Right lobe of liver (tissue), 6 donors: ENCODE data around the gene CD58. TPM values are rescaled to one million over a fixed set of nuclear protein-coding genes. Genes with fewer than 3 reads are reported as not detected.

ENCODE experiments used
- ATAC-seq, 4 donors: fragments of 200-7000 bp; cut with Tn5 transposase; one replicate each; pipeline ENCODE4 v1.9.1; 2020; ENCODE audit warnings: mild to moderate bottlenecking in 4 of 4, moderate library complexity in 4 of 4
- DNase-seq, 3 donors: peaks; one replicate each; pipeline ENCODE4 v3.0.0-alpha.2; 2020
- H3K27ac ChIP-seq, 3 donors: fragments of 200-600 bp; one replicate each; pipeline ENCODE4 v1.8.0; 2022
- H3K27me3 ChIP-seq, 2 donors: fragments of 200-600 bp; one replicate each; pipeline ENCODE4 v1.8.0; 2022
- H3K36me3 ChIP-seq, 4 donors: fragments of 200-600 bp; sonication (generic) in 1 of 4; one replicate each; pipeline versions ENCODE4 v1.5.1 to v1.8.0; 2017 to 2022; ENCODE audit warnings: control low read depth in 1 of 4
- H3K4me1 ChIP-seq, 4 donors: fragments of 200-600 bp; sonication (generic) in 1 of 4; one replicate each; pipeline versions ENCODE4 v1.5.1 to v1.8.0; 2017 to 2022; ENCODE audit warnings: control low read depth in 1 of 4
- H3K4me3 ChIP-seq, 3 donors: fragments of 200-600 bp; one replicate each; pipeline ENCODE4 v1.8.0; 2022
- H3K9me3 ChIP-seq, 4 donors: fragments of 200-600 bp; sonication (generic) in 1 of 4; one replicate each; pipeline versions ENCODE4 v1.5.1 to v1.8.0; 2017 to 2022; ENCODE audit warnings: control low read depth in 1 of 4
- CTCF ChIP-seq, 4 donors: fragments of 200-600 bp in 3 of 4; fragments of 450-650 bp in 1 of 4; IDR thresholded peaks; one replicate each; pipeline versions ENCODE4 v1.5.1 to v1.8.0; 2016 to 2022; ENCODE audit warnings: antibody characterized with exemption in 4 of 4, mild to moderate bottlenecking in 2 of 4
- POLR2A ChIP-seq: fragments of 450-650 bp; IDR thresholded peaks from one replicate; pipeline ENCODE4 v1.6.1; 2017; ENCODE audit warnings: antibody characterized with exemption, mild to moderate bottlenecking
- WGBS: methylation state at CpG from one replicate; pipeline ENCODE4 v1.1.6; 2018; ENCODE audit warnings: low coverage, low lambda C conversion rate; ENCODE audit not compliant: insufficient coverage; ENCODE audit errors: missing lambda C conversion rate; 5-methylcytosine and 5-hydroxymethylcytosine counted together
- intact Hi-C, 2 donors: fragments of 100-400 bp; cut with DNase I; formaldehyde crosslinking; loops; one replicate each; pipeline versions ENCODE4 v1.11.2 to v1.14.1; 2022
- microRNA counts: library from miRNA; unstranded; fragments of <30 nt; microRNA quantifications from one replicate; lab custom pipeline; 2016
- microRNA-seq, 2 donors: library from miRNA; unstranded; fragments of <30 nt; microRNA quantifications; one replicate each; pipeline ENCODE4, GENCODE V29; 2019 to 2020
- small RNA-seq, 2 experiments: library from RNA; depleted of rRNA; stranded (forward); fragments of <200 nt; gene quantifications; one replicate each; pipeline ENCODE3, GENCODE V24; 2016
- total RNA-seq, 6 experiments: library from RNA; depleted of rRNA in 2 of 6; stranded (reverse); fragments of >200 nt in 2 of 6; fragmentation: NEBNext Ultra II Directional in 3 of 6; extraction: Animal tissue kit (Norgen Biotek cat#: 25700) in 3 of 6; gene quantifications; one replicate each; pipeline versions ENCODE4 v1.1.0 to v1.2.4, GENCODE V29; 2016 to 2023
- donor health status: DM: no; HTN: yes; CAD: no.
- donor health status: DM: no; HTN: no; CAD: no.
- donor health status: DM: no; HTN: no; CAD: no.
- donor health status: DM: no; HTN: yes; CAD: no.
- donor health status: DM: no; HTN: yes; CAD: no.

CD58 gene
- total RNA-seq, 6 experiments from 2014 or later, result 3.5 to 13.8 (median 7.5) TPM

- TF ChIP-seq POLR2A (no peak), CTCF (IDR thresholded peaks at IDR 0.05) (no peak)
- Histone ChIP-seq H3K36me3 (no peaks in the 10 kb centered on the region), H3K4me1 (peaks cover 0 to 27% (median 5%) of the 10 kb centered on the region in 4 donors), H3K27ac (no peak overlapping the region), H3K27me3 (no peaks in the 10 kb centered on the region), H3K4me3 (no peak overlapping the region), H3K9me3 (no peaks in the 10 kb centered on the region)
- intact Hi-C loops, result no loop called here
- 80% methylated on average over 1 of the region's 1 CpG for WGBS
- DNase-seq (no peak), ATAC-seq (no peak)
Measured at GRCh38 chr1:116470671-116471070, 100.2 kb downstream of the CD58 start.

GRCh38 chr1:116466810-116467557 lies 103.8 kb downstream of the CD58 start:
- ATAC-seq (peak in 1 of 4 donors; percentile 82), DNase-seq (no peak)
- H3K9me3 ChIP-seq, result no peaks in the 10 kb centered on the region
- H3K36me3 ChIP-seq, result no peaks in the 10 kb centered on the region
- no peaks in the 10 kb centered on the region for H3K27me3 ChIP-seq
- 95% methylated on average over 2 of the region's 2 CpGs for WGBS
- peaks cover 0 to 15% (median 0%) of the 10 kb centered on the region in 4 donors for H3K4me1 ChIP-seq
- intact Hi-C loops, result no loop called here
- no peak overlapping the region for H3K4me3 ChIP-seq
- TF ChIP-seq POLR2A (no peak), CTCF (IDR thresholded peaks at IDR 0.05) (no peak)
- no peak overlapping the region for H3K27ac ChIP-seq

- no peaks in the 10 kb centered on the region for H3K9me3 ChIP-seq
- peaks cover 0 to 18% (median 2%) of the 10 kb centered on the region in 4 donors for H3K4me1 ChIP-seq
- H3K27ac ChIP-seq, result peak overlapping the region in 2 of 3 donors; percentile 25 to 77
- H3K27me3 ChIP-seq, result no peaks in the 10 kb centered on the region
- ATAC-seq (peak; percentile 80 to 95 (median 90)), DNase-seq (no peak)
- intact Hi-C loops, result no loop called here
- TF ChIP-seq CTCF (IDR thresholded peaks at IDR 0.05) (no peak), POLR2A (no peak)
- H3K36me3 ChIP-seq, result no peaks in the 10 kb centered on the region
- H3K4me3 ChIP-seq, result peak overlapping the region in 1 of 3 donors; percentile 15
- WGBS, result 50% methylated on average over 5 of the region's 10 CpGs
Measured at GRCh38 chr1:116465845-116466685, 104.8 kb downstream of the CD58 start.

- no peaks in the 10 kb centered on the region for H3K9me3 ChIP-seq
- H3K27ac ChIP-seq, result peak overlapping the region in 2 of 3 donors; percentile 25 to 77
- no peaks in the 10 kb centered on the region for H3K27me3 ChIP-seq
- DNase-seq (no peak), ATAC-seq (peak in 1 of 4 donors; percentile 14)
- no peaks in the 10 kb centered on the region for H3K36me3 ChIP-seq
- H3K4me1 ChIP-seq, result peaks cover 0 to 24% (median 5%) of the 10 kb centered on the region in 4 donors
- WGBS, result 37% methylated on average over 4 of the region's 4 CpGs
- intact Hi-C loops, result no loop called here
- H3K4me3 ChIP-seq, result peak overlapping the region in 1 of 3 donors; percentile 15
- no peak for TF ChIP-seq CTCF (IDR thresholded peaks at IDR 0.05)
- TF ChIP-seq POLR2A, result no peak
Measured at GRCh38 chr1:116465477-116465844, 105.4 kb downstream of the CD58 start.

MicroRNA genes within 50 kb of the gene (microRNA counts, 767-probe panel; counts per million panel counts)
- microRNA hsa-miR-548ac (lab: Ali Mortazavi, UCI), result 237 counts per million

Small RNAs within 50 kb of the gene (microRNA-seq; reads per million reads assigned to microRNA genes)
- gene MIR548AC, result 0 reads per million in 2 donors

Small RNAs within 50 kb of the gene (small RNA-seq; reads per million reads assigned to genes)
- gene MIR548AC, result 0 reads per million in 2 experiments

Other genes starting within 250 kb of the CD58 start
- gene ATP1A1, start 197.8 kb downstream of the CD58 start, total RNA-seq, result 100 to 1,000 TPM in 5 of 6 experiments, 10 to 100 TPM in 1; 83.6 to 153 (median 121) TPM
- gene IGSF3, start 96.7 kb upstream of the CD58 start, total RNA-seq, result 1 to 10 TPM in 4 of 6 experiments, under 1 TPM in 2; 0.42 to 4.9 (median 1.8) TPM
- gene CD2, start 183.4 kb upstream of the CD58 start, total RNA-seq, result 1 to 10 TPM in 2 of 6 experiments, under 1 TPM in 4; 0.13 to 1.5 (median 0.66) TPM